GM12801 (cell line): ENCODE measurements around the gene RPS15.

Experiments used
- CTCF ChIP-seq: IDR thresholded peaks from one replicate; pipeline ENCODE4 v1.5.1; 2011; ENCODE audit warnings: control low read depth; ENCODE audit not compliant: insufficient read length; ENCODE audit errors: extremely low read depth

RPS15 gene

GRCh38 chr19:1394252-1395193 lies 43.7 kb upstream of the RPS15 start:
- TF ChIP-seq CTCF = no peak

- no peak for TF ChIP-seq CTCF
Observed at GRCh38 chr19:1395194-1396018, 42.8 kb upstream of the RPS15 start.

GRCh38 chr19:1396019-1396767 lies 42.0 kb upstream of the RPS15 start:
- TF ChIP-seq CTCF = no peak

- TF ChIP-seq CTCF = no peak
Observed at GRCh38 chr19:1396768-1397679, 41.2 kb upstream of the RPS15 start.

- TF ChIP-seq CTCF = no peak
Observed at GRCh38 chr19:1397838-1398237, 40.4 kb upstream of the RPS15 start.

- TF ChIP-seq CTCF = no peak
Observed at GRCh38 chr19:1399079-1399478, 39.1 kb upstream of the RPS15 start.
